ENCODE results near the gene SH3YL1.

- no peak for TF ChIP-seq CTCF (IDR thresholded peaks at IDR 0.05; ENCODE audit: low read length)
- no peak for TF ChIP-seq EZH2 (optimal IDR thresholded peaks at IDR 0.05; ENCODE audit: low read depth, low read length)
- TF ChIP-seq EZH2phosphoT487 (IDR thresholded peaks at IDR 0.05; ENCODE audit: low read length): no peak
These were observed 3.2 kb downstream of the SH3YL1 start for GRCh38 chr2:260507-261161.

Measured in MM.1S (cell line).